ENCODE data around the gene ZNF521.

- no peak for TF ChIP-seq ZNF350 (CRISPR knock-in tag; IDR thresholded peaks at IDR 0.05; ENCODE audit: borderline replicate concordance, low read depth)
- TF ChIP-seq ZNF142 (CRISPR knock-in tag; IDR thresholded peaks at IDR 0.05) = no peak
- TF ChIP-seq KLF13 (CRISPR knock-in tag; IDR thresholded peaks at IDR 0.05) = no peak
- no peak for TF ChIP-seq POLR2A (IDR thresholded peaks at IDR 0.05; ENCODE audit: insufficient read depth in 1 of 2, low read depth in 2 of 2, low read length in 2 of 2)
- no peak for TF ChIP-seq EP300 (IDR thresholded peaks at IDR 0.05; ENCODE audit: low read depth in 2 of 2, low read length in 2 of 2)
- TF ChIP-seq EP300 (CRISPR knock-in tag; IDR thresholded peaks at IDR 0.05; ENCODE audit: borderline replicate concordance) = no peak
- TF ChIP-seq, protein P1, sequence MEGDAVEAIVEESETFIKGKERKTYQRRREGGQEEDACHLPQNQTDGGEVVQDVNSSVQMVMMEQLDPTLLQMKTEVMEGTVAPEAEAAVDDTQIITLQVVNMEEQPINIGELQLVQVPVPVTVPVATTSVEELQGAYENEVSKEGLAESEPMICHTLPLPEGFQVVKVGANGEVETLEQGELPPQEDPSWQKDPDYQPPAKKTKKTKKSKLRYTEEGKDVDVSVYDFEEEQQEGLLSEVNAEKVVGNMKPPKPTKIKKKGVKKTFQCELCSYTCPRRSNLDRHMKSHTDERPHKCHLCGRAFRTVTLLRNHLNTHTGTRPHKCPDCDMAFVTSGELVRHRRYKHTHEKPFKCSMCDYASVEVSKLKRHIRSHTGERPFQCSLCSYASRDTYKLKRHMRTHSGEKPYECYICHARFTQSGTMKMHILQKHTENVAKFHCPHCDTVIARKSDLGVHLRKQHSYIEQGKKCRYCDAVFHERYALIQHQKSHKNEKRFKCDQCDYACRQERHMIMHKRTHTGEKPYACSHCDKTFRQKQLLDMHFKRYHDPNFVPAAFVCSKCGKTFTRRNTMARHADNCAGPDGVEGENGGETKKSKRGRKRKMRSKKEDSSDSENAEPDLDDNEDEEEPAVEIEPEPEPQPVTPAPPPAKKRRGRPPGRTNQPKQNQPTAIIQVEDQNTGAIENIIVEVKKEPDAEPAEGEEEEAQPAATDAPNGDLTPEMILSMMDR (CRISPR knock-in tag; IDR thresholded peaks at IDR 0.05) = no peak
- no peak for TF ChIP-seq ATF3 (CRISPR knock-in tag; IDR thresholded peaks at IDR 0.05)
- TF ChIP-seq PAF1 (CRISPR knock-in tag; IDR thresholded peaks at IDR 0.05) = no peak
- no peak for TF ChIP-seq ELF1 (CRISPR knock-in tag; IDR thresholded peaks at IDR 0.05)
- TF ChIP-seq ZSCAN30 (CRISPR knock-in tag; IDR thresholded peaks at IDR 0.05) = no peak
- no peak for TF ChIP-seq CHD4 (IDR thresholded peaks at IDR 0.05; ENCODE audit: borderline replicate concordance, low read length)
- no peak for TF ChIP-seq PAWR (CRISPR knock-in tag; IDR thresholded peaks at IDR 0.05; ENCODE audit: borderline replicate concordance)
- no peak for TF ChIP-seq ZNF629 (CRISPR knock-in tag; conservative IDR thresholded peaks at IDR 0.05)
Measured at GRCh38 chr18:25340762-25341161, 11.2 kb downstream of the ZNF521 start.
